ENCODE results near the gene GBE1.

- TF ChIP-seq CTCF (IDR thresholded peaks at IDR 0.05 in 4 of 5, conservative IDR thresholded peaks at IDR 0.05 in 1 of 5) (no peak), POLR2A (IDR thresholded peaks at IDR 0.05) (no peak)
Measured at GRCh38 chr3:81540787-81541186, 220.7 kb downstream of the GBE1 start.

Measured in gastrocnemius medialis (tissue), 4 donors.